HG02798 (cell line): Measurements from ENCODE around the gene PLEKHG2.

Source experiments
- ATAC-seq: cut with Tn5 transposase; IDR thresholded peaks from one replicate; pipeline ENCODE4 v1.9.1; 2021; ENCODE audit warnings: mild to moderate bottlenecking; ENCODE audit not compliant: unreplicated experiment, poor library complexity

The PLEKHG2 gene

GRCh38 chr19:39474139-39474620 lies 61.7 kb downstream of the PLEKHG2 start:
- no peak for ATAC-seq

- no peak for ATAC-seq
Observed at GRCh38 chr19:39475748-39476147, 63.3 kb downstream of the PLEKHG2 start.
